GM19240 (cell line): ENCODE results near the gene DRAM1.
"Not testable (repeated sequence)": the region's sequence is repeated elsewhere in the genome, so short reads cannot be mapped to it uniquely, and the experiment has no call there.

Source experiments
- DNase-seq: peaks from one replicate; pipeline ENCODE4 v3.0.0; 2011; ENCODE audit warnings: low spot score; ENCODE audit not compliant: insufficient read length

The DRAM1 gene

DNA sequence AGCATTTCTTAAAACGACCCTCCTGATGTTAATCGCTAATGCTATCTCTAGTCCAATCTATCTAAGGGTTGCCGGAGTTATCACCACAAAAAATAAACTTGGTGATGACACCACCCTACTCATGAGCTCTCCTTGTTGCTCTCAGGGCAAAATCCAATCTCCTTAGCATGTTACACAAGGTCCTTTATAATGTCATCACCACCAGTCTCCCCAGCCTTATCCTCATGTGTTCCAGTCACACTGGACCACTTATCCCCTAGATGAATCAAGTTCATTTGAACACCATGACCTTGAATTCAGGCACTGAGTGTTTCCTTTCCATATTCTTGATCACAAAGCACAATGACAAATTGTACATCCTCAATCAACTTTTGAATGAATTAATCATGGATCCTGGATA, 19.0 kb upstream of the DRAM1 start:
- DNase-seq = no peak

DNA sequence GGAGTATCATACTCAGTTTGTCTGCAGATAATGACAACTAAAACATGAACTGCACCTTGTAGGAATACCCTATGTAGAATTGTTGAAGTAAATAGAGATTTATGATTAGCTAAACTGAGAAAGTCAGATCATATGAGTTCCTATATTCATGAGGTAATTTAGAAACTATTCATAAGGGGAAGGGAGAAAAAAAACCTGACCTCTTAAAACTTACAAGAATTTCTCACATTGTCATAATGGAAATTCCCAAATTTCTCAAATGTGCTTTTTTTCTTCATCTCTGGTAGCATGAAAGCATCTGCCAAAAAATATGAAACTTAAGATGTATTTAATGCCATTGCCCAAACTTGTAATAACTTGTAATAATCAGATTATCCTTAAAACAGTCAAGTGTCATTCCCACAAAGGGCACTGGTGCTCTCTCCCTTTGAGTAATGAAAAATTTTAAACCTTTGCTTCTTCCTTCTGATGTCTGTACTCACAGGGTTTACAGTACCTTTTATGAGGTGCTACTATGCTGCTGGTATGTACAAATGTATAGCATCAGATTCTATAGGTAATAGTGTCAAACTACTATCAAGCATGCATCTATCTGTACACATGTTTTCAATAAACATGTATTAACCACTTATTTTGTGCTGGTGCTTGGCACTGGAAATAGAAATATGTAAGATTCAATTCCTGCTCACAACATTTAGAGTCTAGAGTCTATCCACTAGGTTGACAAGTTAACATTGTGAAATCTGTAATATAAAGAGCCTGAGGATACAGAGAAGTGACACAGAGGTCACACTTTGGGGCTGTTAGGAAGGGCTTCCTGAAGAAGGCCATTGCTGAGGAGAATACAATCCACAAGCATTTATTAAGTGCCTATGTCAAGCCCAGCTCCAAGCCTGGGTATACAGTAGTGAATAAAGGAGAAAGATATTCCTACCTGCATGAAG, 17.4 kb upstream of the DRAM1 start:
- DNase-seq = no peak

DNA sequence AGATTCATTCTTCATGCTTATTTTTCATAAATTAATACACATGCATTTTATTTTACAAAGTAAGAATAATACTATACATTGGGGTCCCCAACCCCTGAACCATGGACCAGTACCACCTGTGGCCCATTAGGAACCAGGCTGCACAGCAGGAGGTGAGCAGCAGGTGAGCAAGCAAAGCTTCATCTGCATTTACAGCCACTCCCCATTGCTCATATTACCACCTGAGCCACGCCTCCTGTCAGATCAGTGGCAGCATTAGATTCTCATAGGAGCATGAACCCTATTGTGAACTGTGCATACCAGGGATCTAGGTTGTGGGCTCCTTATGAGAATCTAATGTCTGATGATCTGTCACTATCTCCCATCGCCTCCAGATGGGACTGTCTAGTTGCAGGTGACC, 15.7 kb upstream of the DRAM1 start:
- DNase-seq = not testable (repeated sequence)

DNA sequence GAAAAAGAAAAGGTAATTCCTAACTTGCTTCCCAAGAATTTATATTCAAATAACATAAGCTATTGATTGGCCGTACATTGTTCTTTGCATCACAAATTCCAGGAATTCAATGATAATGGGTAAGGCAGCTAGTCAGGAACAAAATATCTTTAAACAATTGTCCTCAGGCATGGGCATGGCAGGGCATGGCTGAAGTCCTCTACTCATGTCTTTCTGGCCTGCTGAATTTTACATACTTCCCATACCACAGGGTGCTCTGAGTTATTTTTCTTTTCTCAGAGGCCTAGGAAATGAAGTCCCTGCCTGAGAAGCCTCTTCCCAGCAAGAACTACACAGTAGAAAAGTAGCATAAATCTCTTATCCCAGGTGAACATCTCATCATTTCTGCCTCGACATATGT, 15.1 kb upstream of the DRAM1 start:
- DNase-seq = no peak

DNA sequence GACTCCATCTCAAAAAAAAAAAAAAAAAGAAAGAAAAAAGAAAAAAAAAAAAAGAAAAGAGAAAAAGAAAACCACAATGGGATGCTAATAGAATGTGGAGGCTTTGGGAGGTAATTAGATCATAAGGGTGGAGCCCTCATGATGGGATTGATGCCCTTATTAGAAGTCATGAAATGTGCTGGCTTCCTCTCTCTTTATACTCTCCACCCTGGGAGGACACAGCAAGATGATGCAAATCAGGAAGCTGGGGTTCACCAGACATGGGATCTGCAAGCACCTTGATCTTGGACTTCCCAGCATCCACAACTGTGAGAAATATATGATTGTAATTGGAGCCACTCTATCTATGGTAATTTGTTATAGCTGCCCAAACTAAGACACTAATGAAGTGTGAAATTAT, 13.4 kb upstream of the DRAM1 start:
- no peak for DNase-seq

DNA sequence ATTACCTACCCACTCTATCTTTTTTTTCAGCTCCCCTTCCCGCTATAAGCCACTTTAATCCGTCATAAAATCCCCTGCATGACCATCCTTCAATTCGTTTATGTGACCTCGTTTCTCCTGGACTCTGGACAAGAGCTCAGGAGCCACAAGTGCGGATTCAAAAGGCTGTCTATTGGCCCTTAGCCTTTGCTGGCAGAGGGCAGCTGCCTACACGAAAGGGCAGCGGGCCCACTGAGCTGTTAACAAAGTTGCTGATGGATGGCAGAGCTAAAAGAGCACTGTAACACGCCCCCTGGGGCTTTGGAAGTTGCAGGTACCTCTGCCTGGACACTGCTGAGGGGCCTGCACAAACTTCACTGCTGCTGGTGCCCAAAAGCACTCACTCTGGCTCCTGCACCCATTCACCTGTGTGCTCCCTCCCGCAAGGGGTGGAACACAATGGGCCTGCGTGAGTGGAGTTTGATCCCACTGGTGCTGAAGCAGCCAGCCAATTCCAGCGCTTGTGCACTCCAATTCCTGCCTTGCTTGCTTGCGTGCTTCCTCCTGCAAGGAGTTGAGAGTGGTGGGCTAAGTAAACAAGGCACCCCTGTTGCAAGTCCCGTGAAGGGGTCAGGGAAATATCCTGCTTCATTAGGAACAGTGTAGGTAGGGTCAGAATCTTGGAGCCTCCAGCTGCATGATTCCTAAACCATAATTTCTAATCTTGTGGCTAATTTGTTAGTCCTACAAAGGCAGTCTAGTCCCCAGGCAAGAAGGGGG, 10.6 kb upstream of the DRAM1 start:
- no peak for DNase-seq

DNA sequence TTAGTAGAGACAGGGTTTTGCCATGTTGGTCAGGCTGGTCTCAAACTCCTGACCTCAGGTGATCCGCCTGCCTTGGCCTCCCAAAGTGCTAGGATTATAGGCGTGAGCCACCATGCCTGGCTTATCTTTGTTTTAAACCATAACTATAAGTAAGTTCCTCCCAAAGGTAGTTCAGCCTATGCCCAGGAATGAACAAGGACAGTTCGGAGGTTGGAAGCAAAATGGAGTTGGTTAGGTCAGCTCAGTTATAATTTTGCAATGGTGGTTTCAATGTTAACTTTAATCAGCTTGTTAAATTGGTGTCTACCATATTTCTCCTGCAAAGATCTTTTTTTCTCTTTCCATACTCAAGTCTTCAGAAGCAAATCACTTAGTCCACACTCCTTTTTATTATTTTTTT, 9.8 kb upstream of the DRAM1 start:
- not testable (repeated sequence) for DNase-seq

DNA sequence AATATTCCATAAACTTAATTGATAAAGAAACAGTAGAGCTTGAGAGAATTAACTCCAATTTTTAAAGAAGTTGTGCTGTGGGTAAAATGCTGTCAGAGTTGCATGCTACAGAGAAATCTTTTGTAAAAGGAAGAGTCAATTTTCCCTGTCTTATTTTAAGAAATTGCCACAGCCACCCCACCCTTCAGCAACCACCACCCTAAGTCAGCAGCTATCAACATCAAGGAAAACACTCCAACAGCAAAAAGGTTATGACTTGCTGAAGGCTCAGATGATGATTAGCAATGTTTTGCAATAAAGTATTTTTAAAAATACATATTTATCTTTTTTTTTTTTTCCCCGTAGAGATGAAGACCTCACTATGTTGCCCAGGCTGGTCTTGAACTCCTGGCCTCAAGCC, 6.5 kb upstream of the DRAM1 start:
- no peak for DNase-seq

DNA sequence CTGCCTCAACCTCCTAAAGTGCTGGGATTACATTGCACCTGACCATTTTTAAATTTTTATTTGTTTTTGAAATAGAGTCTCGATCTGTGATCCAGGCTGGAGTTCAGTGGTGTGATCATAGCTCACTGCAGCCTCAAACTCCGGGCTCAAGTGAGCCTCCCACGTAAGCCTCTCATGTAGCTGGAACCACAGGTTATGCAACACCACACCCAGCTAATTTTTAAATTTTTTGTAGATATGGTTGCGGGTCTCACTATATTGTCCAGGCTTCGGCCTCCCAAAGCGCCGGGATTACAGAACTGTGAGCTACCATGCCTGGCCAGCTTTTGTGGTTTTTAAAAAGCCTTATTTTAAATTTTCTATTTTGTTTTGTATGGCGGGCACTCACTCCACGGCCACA, 2.2 kb upstream of the DRAM1 start:
- no peak for DNase-seq

DNA sequence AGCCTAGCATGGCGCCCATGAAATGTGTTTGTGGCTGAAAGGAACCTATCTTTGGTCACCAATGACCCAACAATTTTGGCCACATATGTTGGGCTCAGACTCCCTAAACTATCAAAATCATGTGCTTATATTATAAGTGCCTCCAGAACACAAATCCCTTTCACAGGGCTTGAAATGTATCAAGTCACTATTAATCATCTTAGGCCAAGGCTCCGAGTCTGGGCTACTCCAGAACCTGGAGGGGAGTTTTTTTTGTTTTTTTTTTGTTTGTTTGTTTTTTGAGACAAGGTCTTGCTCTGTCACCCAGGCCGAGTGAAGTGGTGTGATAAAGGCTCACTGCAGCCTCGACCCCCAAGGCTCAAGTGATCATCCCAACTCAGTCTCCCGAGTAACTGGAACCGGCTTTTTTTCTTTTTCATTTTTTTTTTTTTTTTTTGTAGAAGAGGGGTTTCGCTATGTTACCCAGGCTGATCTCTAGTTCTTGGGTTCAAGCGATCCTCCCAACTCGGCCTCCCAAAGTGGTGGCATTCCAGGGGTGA, 989 bp upstream of the DRAM1 start:
- no peak for DNase-seq

DNA sequence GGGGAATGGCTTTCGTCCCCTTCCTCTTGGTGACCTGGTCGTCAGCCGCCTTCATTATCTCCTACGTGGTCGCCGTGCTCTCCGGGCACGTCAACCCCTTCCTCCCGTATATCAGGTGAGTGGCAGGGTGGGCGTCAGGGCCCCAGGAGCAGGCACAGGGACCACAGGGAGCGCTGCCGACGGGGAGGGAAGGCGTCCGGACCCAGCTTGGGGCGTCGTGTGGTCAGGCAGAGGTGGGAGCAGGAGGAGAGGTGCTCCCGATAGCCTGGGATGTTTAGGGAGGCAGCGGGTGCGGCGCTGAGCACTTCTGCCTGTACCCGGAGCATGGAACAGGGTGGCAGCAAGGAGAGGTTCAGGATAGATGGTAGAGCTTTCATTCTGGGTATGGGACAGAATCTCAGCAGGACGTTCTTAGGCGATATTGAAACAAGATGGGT, 444 bp downstream of the DRAM1 start:
- no peak for DNase-seq

DNA sequence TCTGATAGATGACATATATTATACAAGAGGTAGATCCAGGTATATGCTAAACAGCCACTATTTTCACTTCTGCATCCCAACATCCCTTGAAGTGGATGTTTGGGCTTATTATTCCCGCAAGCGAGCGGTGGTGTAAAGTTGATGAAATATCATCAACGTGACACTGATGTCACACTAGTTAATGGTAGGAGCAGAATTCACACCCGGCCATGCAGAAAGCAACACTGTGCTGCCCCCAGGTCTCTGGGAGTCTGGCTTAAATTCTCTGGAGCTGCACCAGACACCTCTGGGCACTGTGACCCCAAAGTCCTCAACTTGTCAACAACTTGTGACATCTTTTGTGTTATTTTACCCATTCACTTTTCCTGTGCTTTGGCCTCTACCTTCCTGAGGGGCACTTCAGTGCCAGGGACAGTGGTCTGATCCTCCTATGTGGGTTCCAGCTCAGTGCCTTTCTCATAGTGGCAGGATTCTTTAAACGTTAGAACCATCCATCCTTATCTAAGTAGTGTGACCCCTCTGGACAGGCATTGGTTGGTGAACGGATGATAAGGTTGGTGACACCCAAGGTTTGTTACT, 952 bp downstream of the DRAM1 start:
- no peak for DNase-seq

DNA sequence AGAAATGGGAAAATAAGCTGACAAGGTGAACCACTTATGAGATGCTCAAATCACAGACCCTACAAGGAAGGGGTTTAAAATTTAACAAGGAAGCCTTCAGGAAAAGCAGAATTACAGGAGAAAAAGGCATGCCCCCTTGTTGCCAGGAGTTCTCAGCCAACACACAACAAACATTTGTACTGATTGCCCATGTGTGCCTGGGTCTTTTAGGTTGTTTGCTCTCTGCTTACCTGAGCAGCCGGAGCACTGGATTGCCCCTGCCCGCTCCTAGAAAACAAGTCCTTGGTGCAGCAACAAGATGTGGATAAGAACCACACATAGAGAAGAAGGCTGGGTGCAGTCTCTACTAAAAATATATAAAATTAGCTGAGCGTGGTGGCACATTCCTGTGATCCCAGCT, 3.4 kb downstream of the DRAM1 start:
- DNase-seq = no peak

DNA sequence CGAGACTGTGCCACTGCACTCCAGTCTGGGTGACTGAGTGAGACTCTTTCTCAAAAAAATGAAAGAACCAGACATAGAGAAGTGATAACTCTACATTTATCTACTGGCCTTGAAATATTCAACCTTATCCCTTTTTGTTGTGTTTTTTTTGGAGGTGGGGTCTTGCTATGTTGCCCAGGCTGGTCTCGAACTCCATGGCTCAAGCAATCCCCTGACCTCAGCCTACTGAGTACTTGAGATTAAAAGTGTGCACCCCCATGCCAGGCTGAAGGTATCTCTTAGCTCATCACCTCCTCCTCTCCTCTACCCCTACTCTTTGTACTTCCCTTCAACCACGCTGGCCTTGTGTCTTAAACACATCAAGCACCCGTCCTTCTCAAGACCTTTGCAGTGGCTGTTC, 3.8 kb downstream of the DRAM1 start:
- DNase-seq = no peak

DNA sequence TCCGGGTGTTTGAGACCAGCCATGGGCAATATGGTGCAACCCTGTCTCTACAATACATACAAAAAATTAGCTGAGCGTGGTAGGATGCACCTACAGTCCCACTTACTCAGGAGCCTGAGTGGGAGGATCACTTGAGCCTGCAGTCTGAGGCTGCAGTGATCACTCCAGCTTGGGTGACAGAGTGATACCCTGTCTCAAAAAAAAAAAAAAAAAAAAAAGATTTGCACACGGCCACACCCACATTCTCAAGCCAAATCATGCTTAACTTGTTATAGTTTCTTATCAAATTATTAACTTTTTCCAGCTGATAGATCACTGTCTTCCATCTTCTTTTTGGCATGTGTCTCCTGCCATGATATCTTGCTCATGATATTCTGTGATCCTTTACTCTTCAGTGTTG, 6.8 kb downstream of the DRAM1 start:
- no peak for DNase-seq

DNA sequence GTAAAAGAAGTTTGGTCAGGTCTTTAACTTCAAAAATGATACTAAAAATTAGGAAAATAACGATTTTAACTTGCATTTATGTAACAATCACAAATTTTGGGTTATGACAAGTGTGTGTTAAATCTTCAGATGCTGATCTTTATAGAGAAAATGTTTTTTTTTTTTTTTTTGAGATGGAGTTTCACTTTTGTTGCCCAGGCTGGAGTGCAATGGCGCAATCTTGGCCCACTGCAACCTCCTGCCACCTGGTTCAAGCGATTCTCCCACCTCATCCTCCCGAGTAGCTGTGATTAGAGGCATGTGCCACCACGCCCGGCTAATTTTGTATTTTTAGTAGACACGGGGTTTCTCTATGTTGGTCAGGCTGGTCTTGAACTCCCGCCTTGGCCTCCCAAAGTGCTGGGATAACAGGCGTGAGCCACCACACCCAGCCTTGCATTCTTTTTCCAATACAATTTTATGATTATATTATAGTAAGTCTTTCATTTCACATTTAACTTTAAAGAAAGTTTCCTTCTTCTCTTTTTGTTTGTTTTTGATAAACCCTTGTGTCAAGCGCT, 7.5 kb downstream of the DRAM1 start:
- not testable (repeated sequence) for DNase-seq

DNA sequence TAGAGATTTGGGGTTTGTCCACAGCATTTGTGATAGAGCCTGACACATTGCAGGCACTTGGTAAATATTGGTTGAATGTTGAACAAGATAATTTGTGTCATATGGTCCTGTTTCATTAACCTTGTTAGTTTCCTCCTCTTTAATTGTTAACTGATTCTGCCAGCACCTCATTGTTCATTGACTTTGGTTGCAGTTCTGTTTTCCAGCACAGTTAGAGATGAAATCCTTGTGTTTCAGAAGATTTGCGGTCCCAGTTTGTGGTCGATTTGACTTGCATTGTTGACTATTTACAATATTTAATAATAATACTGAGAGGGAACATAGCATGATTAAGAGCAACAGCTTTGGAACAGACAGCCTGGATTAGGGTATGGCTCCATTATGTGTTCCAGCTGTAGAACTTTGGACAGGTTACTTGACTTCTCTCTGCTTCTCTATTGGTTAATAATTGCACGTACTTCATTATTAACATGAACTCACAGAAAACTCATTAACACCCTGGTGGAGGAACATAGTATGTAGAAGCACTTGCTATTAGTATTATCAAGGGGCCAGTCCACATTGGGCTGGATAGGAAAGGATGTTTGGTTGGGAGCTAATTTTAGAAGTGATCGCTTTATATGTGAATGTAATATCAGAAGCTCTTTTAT, 8.7 kb downstream of the DRAM1 start:
- DNase-seq = no peak

DNA sequence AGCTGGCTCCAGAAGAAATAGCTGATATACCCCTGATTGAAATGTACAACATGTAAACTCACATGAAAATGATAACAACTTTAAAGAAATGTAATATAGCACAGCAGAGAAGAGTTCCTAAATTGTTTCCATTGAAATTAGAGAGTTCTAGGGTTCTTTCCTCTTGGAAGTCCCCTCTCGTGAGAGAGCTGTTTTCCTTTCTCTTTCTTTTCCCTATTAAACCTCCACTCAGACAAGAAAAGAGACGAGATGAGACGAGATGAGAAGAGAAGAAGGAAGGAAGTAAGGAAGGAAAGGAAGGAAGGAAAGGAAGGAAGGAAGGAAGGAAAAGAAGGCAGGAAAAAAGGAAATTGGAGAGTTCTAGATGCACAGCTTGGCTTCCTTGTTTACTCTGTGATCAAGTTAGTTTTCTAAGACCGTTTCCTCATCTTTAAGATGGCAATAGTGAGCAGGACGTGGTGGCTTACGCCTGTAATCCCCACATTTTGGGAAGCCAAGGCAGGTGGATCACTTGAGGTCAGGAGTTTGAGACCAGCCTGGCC, 11.9 kb downstream of the DRAM1 start:
- no peak for DNase-seq

DNA sequence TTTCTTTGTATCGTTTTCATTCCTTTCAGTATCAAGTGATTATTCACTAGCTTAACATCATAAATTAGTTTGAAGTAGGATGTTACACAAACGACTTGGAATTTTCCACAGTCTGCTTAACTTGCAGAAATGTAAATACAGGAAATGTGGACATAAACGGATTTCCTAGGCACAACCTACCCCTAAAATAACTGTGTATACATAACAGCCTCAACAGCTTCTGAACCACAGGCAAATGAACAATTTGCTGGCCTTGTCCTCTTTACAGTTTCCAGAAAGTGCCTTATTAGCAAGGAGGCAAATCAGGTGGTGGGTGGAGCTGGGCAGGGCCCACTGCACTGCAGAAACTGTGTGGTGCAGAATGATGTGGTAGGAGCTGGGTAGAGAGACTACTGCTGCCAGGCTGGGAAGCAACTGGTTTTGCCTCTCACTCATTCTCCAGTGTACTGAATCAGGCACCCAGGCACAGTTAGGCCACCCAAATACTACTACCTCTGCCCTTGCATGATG, 14.1 kb downstream of the DRAM1 start:
- DNase-seq = no peak

DNA sequence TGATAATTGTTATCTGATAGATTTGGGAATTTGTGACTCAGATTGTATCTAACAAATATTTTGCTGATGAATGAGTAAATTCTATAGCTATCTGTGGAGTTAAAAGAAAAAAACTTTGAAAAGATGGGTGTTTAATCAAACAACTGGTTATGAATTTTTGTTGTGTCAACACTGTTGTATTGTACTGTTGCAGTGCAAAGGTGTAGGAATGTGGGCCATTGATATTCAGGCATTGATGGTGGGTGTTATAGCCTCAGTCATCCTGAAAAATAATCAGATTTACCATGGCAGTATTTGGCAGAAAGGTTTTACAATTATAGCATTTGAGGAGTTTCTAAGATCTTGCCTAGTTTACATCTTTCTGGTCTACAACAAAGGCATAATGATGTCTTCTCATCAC, 15.4 kb downstream of the DRAM1 start:
- DNase-seq = no peak

DNA sequence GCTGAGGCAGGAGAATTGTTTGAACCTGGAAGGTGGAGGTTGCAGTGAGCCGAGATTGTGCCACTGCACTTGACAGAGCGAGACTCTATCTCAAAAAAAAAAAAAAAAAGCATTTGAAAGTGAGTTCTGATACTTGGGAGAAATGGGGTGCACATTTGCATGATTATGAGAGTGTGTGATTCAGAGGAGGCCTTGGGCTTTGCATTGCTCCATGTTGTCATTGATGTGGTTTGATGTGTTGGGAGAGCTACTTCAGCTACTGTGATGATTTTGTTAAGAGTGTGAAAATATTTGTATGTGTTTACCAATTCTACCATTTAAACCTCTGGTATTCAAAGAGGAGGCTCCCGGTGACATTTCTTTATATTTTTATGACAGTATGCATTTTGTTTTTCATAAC, 24.4 kb downstream of the DRAM1 start:
- no peak for DNase-seq
